ENCODE results near the gene PROK1. TPM values are rescaled to one million over a fixed set of nuclear protein-coding genes. Genes with fewer than 3 reads are reported as not detected.

The PROK1 gene
- total RNA-seq, 1 experiment from 2014 or later, result 0.22 TPM

DNA sequence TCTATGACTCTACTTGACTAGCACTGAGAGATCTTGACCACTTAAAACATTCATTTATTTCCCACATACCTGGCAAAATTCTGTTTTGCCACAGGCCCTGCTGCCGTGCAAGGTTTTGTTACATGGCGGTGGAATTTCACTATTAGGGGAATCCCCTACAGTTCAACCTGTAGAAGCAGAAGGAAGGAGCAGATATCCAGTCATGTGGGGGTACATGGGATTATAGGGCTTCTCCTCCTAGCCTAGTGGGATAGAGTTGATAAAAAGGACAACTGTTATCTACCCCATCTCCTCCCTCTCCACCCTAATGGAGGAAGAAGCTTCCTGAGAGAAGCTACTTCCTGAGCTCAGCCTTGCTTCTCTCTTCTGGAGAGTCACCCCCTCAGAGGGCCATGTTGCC, 17.7 kb upstream of the PROK1 start:
- no peak for TF ChIP-seq REST (IDR thresholded peaks at IDR 0.05; ENCODE audit: low read depth)
- no peak for TF ChIP-seq SP1 (IDR thresholded peaks at IDR 0.05; ENCODE audit: low read depth)
- TF ChIP-seq SIN3A (IDR thresholded peaks at IDR 0.05; ENCODE audit: low read depth), result no peak
- TF ChIP-seq EGR1 (IDR thresholded peaks at IDR 0.05; ENCODE audit: low read depth), result no peak
- no peak for TF ChIP-seq ZFX (IDR thresholded peaks at IDR 0.05)
- no peak for TF ChIP-seq CBX3 (IDR thresholded peaks at IDR 0.05; ENCODE audit: low read depth)
- no peak for TF ChIP-seq POLR2A (IDR thresholded peaks at IDR 0.05; ENCODE audit: borderline replicate concordance, extremely low read depth, insufficient read depth, insufficient read length)
- no peak for TF ChIP-seq JUND (IDR thresholded peaks at IDR 0.05)
- no peak for TF ChIP-seq POLR2AphosphoS5 (IDR thresholded peaks at IDR 0.05; ENCODE audit: low read depth, low read length)
- DNase-seq (ENCODE audit: low read depth, low spot score) (no peak), ATAC-seq (no peak)
- no TSS peak for BruUV-seq (replicated peaks)
- no peak overlapping the region for H3K4me3 ChIP-seq (replicated peaks in 1 of 2; ENCODE audit: low read depth in 1 of 2, low read length in 2 of 2)
- intact Hi-C loops (cut with micrococcal nuclease), result loop anchor here (2.0 kb wide), 1 partner anchor 20 kb away; no protein-coding TSS in a partner anchor
- H3K27me3 ChIP-seq (ENCODE audit: insufficient read depth, low read length), result 0 out of 2 replicates have a peak, but pooled peaks cover 6% of the 10 kb centered on the region
- H3K27ac ChIP-seq (ENCODE audit: low read depth, low read length), result no peak overlapping the region
- H3K9me3 ChIP-seq (ENCODE audit: control insufficient read depth in 1 of 2, insufficient read depth in 1 of 2, low read depth in 1 of 2, low read length in 2 of 2), result no peaks in the 10 kb centered on the region
- RAD21 ChIA-PET (ENCODE audit: low non-redundant PET in 1 of 2, low total read pairs in 2 of 2, uncharacterized antibody in 2 of 2, unreplicated experiment in 2 of 2), result interaction anchor here (0.7 to 1.6 kb wide), 3 partner anchors 20 to 27 kb away, joined by 3 to 7 read pairs (median 3); no protein-coding TSS in a partner anchor
- no peaks in the 10 kb centered on the region for H3K79me2 ChIP-seq (ENCODE audit: insufficient read depth, low read length)
- H3K9me2 ChIP-seq (ENCODE audit: insufficient read depth), result no peaks in the 10 kb centered on the region
- POLR2A ChIA-PET, result interaction anchor here (1.1 kb wide), 1 partner anchor 99 kb away, joined by 3 read pairs; no protein-coding TSS in a partner anchor
- no peaks in the 10 kb centered on the region for H3K36me3 ChIP-seq (ENCODE audit: control insufficient read depth in 1 of 2, insufficient read depth in 2 of 2, low read length in 2 of 2)
- H4K20me1 ChIP-seq (ENCODE audit: insufficient read depth), result no peaks in the 10 kb centered on the region
- H3K4me1 ChIP-seq (ENCODE audit: control insufficient read depth in 1 of 2, insufficient read depth in 2 of 2, low read length in 2 of 2), result peaks cover 24 to 39% of the 10 kb centered on the region in 2 experiments
- no peak overlapping the region for H2AFZ ChIP-seq (ENCODE audit: low read depth, low read length, poor library complexity, severe bottlenecking)
- no peak overlapping the region for H3K9ac ChIP-seq (ENCODE audit: low read length)
- peak overlapping the region; percentile 64 for H3K4me2 ChIP-seq (ENCODE audit: low read length)
- CTCF ChIA-PET, result interaction anchor here (1.0 to 1.8 kb wide), 6 partner anchors 17 to 226 kb away, joined by 3 to 15 read pairs (median 4); no protein-coding TSS in a partner anchor

All from HCT116 (cell line).